ENCODE data around the gene TRIM28.

DNA sequence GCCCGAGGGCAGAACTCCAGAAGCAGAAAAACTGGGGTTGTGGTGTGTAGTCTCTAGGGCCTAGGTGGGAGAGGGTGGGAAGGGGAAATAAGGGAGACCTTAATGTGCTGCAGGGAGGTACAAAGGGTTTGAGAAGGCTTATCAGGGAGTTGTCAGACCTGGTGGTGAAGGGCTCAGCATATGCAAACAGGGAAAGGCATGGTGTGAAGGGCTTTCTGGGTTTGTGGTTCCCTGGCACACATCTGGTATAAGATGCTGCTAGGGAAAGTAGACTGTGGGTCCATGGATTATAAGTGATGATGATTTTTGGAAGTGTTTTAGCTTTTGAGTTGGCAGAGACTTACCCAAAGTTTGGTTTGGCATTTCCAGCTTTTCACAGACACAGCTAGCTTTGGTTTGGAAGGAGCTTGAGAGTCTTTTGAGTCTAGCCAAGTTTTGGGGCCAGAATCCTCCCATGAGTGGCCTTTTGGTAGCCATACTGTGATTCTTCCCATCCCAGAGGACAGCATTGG is 2.2 kb downstream of the TRIM28 start:
- TF ChIP-seq, protein P1, sequence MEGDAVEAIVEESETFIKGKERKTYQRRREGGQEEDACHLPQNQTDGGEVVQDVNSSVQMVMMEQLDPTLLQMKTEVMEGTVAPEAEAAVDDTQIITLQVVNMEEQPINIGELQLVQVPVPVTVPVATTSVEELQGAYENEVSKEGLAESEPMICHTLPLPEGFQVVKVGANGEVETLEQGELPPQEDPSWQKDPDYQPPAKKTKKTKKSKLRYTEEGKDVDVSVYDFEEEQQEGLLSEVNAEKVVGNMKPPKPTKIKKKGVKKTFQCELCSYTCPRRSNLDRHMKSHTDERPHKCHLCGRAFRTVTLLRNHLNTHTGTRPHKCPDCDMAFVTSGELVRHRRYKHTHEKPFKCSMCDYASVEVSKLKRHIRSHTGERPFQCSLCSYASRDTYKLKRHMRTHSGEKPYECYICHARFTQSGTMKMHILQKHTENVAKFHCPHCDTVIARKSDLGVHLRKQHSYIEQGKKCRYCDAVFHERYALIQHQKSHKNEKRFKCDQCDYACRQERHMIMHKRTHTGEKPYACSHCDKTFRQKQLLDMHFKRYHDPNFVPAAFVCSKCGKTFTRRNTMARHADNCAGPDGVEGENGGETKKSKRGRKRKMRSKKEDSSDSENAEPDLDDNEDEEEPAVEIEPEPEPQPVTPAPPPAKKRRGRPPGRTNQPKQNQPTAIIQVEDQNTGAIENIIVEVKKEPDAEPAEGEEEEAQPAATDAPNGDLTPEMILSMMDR (conservative IDR thresholded peaks at IDR 0.05; ENCODE audit: low read length): no peak
- no peak for TF ChIP-seq EZH2phosphoT487 (IDR thresholded peaks at IDR 0.05; ENCODE audit: borderline replicate concordance)

All from Loucy (cell line).